ENCODE results near the gene MMGT1. TPM values are rescaled to one million over a fixed set of nuclear protein-coding genes. Genes with fewer than 3 reads are reported as not detected.

Gene MMGT1
- total and polyA plus RNA-seq, 2 experiments from 2014 or later: 24.7 to 28.6 TPM

DNA sequence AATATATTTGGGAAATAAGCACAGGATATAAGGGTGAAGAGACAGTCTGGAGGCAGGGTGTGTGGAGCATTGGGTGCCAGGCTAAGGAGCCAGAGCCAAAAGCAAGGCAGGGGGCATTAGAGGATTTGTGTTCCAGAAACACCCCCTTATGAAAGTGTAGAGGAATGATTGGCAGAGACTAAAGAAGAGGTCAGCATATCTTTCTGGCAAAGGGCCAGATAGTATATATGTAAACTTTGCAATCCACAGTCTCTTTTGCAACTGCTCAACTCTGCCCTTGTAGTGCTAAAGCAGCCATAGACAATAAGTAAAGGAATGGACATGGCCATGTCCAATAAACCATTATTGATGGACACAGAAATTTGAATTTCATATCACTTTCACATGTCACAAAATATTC is 7.9 kb upstream of the MMGT1 start:
- in situ Hi-C loops (cut with MboI): no loop called here
- DNase-seq: no peak
- H3K27me3 ChIP-seq (replicated peaks; ENCODE audit: insufficient read depth): no peaks in the 10 kb centered on the region
- H3K79me2 ChIP-seq (ENCODE audit: insufficient read depth): no peaks in the 10 kb centered on the region; the same call in 1 of the 2 replicates
- no peaks in the 10 kb centered on the region for H3K9me3 ChIP-seq (ENCODE audit: low read depth)
- no peak overlapping the region for H3K27ac ChIP-seq
- H3K36me3 ChIP-seq (ENCODE audit: low read depth): no peaks in the 10 kb centered on the region
- no peak overlapping the region for H3K4me3 ChIP-seq
- no peaks in the 10 kb centered on the region for H4K20me1 ChIP-seq (ENCODE audit: insufficient read depth)
- peaks cover 7% of the 10 kb centered on the region; the same call in 1 of the 2 replicates for H3K4me1 ChIP-seq (ENCODE audit: insufficient read depth)
- H3F3A ChIP-seq (ENCODE audit: insufficient read depth): no peaks in the 10 kb centered on the region
- H2AFZ ChIP-seq: no peak overlapping the region
- H3K9ac ChIP-seq: no peak overlapping the region
- H3K9me2 ChIP-seq (ENCODE audit: insufficient read depth): no peaks in the 10 kb centered on the region
- no peak overlapping the region for H3K4me2 ChIP-seq (ENCODE audit: unreplicated experiment)
- TF ChIP-seq EZH2 (IDR thresholded peaks at IDR 0.05; ENCODE audit: insufficient read depth, poor library complexity, severe bottlenecking) (no peak), EZH2phosphoT487 (IDR thresholded peaks at IDR 0.05; ENCODE audit: insufficient read depth, low read depth) (no peak)

DNA sequence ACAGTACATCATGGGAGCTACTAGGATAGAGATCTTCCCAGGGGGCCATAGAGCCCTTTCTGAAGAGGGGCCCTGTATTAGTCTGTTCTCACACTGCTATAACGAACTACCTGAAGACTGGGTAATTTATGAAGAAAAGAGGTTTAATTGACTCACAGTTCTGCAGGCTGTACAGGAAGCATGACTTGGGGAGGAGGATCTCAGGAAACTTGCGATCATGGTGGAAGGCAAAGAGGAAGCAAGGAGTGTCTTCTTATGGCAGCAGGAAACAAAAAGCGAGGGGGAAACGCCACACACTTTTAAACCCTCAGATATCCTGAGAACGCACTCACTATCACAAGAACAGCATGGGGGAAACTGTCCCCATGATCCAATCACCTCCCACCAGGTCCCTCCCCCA is 7.2 kb upstream of the MMGT1 start:
- Histone ChIP-seq H3K4me3 (no peak overlapping the region), H3K79me2 (ENCODE audit: insufficient read depth) (no peaks in the 10 kb centered on the region; the same call in 1 of the 2 replicates), H3K4me2 (ENCODE audit: unreplicated experiment) (no peak overlapping the region), H3K27me3 (replicated peaks; ENCODE audit: insufficient read depth) (no peaks in the 10 kb centered on the region), H3K9me3 (ENCODE audit: low read depth) (no peaks in the 10 kb centered on the region), H2AFZ (no peak overlapping the region), H3F3A (ENCODE audit: insufficient read depth) (no peaks in the 10 kb centered on the region), H4K20me1 (ENCODE audit: insufficient read depth) (no peaks in the 10 kb centered on the region), H3K4me1 (ENCODE audit: insufficient read depth) (peaks cover 5% of the 10 kb centered on the region; the same call in 1 of the 2 replicates), H3K36me3 (ENCODE audit: low read depth) (no peaks in the 10 kb centered on the region), H3K9me2 (ENCODE audit: insufficient read depth) (no peaks in the 10 kb centered on the region), H3K27ac (no peak overlapping the region), H3K9ac (no peak overlapping the region)
- WGBS, 2 experiments (ENCODE audit: low coverage in 1 of 2, low lambda C conversion rate in 2 of 2, missing lambda C conversion rate in 2 of 2): 70 to 80% methylated on average over 5 of the region's 5 CpGs
- no peak for DNase-seq
- TF ChIP-seq EZH2 (IDR thresholded peaks at IDR 0.05; ENCODE audit: insufficient read depth, poor library complexity, severe bottlenecking) (no peak), EZH2phosphoT487 (IDR thresholded peaks at IDR 0.05; ENCODE audit: insufficient read depth, low read depth) (no peak)
- in situ Hi-C loops (cut with MboI): no loop called here

DNA sequence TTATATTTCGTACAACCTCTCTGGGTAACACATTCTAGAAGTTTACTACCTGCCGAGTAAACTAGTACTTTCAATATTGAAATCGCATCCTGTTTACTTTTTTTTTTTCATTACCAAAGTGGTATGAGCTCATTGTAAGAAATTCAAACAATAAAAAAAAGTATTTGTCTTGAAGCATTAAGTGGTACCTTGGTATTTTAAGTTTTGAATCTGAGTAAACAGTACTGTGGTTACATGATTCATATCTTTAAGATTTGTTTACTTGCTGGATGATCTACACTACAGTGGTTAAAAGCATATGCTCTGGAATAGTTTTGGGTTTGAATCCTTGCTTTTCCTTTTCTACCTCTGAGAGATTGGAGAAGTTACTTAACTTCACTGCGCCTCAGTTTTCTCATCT is 3.8 kb upstream of the MMGT1 start:
- in situ Hi-C loops (cut with MboI): no loop called here
- WGBS, 2 experiments (ENCODE audit: low coverage in 1 of 2, low lambda C conversion rate in 2 of 2, missing lambda C conversion rate in 2 of 2): 90 to 91% methylated on average over 4 of the region's 4 CpGs

DNA sequence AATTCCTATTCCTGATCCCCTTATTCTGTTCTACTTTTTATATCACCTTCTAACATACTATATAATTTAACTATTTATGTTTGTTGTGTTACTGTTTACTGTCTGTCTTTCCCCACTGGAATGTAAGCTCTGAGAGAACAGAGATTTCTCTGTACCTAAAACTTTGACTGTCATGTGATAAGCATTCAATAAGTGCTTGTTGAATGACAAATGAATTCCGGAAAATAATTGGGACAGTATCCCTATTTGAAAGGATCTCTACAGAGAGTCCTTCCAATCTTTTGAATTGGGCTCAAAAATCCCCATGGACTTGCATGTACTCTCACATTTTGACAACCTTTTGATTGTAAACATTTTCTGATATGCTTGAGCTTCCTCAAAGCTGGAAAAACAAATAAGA is 1.6 kb upstream of the MMGT1 start:
- no peaks in the 10 kb centered on the region for H3K36me3 ChIP-seq (ENCODE audit: low read depth)
- no peaks in the 10 kb centered on the region for H3K27me3 ChIP-seq (replicated peaks; ENCODE audit: insufficient read depth)
- H3K79me2 ChIP-seq (ENCODE audit: insufficient read depth): peaks cover 28% of the 10 kb centered on the region
- H3K4me2 ChIP-seq (ENCODE audit: unreplicated experiment): no peak overlapping the region
- H3K27ac ChIP-seq: no peak overlapping the region
- in situ Hi-C loops (cut with MboI): no loop called here
- no peak for TF ChIP-seq EZH2 (IDR thresholded peaks at IDR 0.05; ENCODE audit: insufficient read depth, poor library complexity, severe bottlenecking)
- TF ChIP-seq EZH2phosphoT487 (IDR thresholded peaks at IDR 0.05; ENCODE audit: insufficient read depth, low read depth): no peak
- no peaks in the 10 kb centered on the region for H3K9me2 ChIP-seq (ENCODE audit: insufficient read depth)
- no peak for DNase-seq
- peaks cover 4% of the 10 kb centered on the region; the same call in 1 of the 2 replicates for H3K4me1 ChIP-seq (ENCODE audit: insufficient read depth)
- H3F3A ChIP-seq (ENCODE audit: insufficient read depth): 0 out of 2 replicates have a peak, but pooled peaks cover 8% of the 10 kb centered on the region
- no peaks in the 10 kb centered on the region for H4K20me1 ChIP-seq (ENCODE audit: insufficient read depth)
- H3K4me3 ChIP-seq: no peak overlapping the region
- no peaks in the 10 kb centered on the region for H3K9me3 ChIP-seq (ENCODE audit: low read depth)
- 100% methylated on average over 1 of the region's 1 CpG for WGBS, 2 experiments (ENCODE audit: low coverage in 1 of 2, low lambda C conversion rate in 2 of 2, missing lambda C conversion rate in 2 of 2)
- no peak overlapping the region for H3K9ac ChIP-seq
- H2AFZ ChIP-seq: no peak overlapping the region

More for the DNA sequence above, 3.8 kb upstream of the MMGT1 start:
- no peaks in the 10 kb centered on the region for H4K20me1 ChIP-seq (ENCODE audit: insufficient read depth)
- H3K9me2 ChIP-seq (ENCODE audit: insufficient read depth): no peaks in the 10 kb centered on the region
- H2AFZ ChIP-seq: no peak overlapping the region
- H3K27me3 ChIP-seq (replicated peaks; ENCODE audit: insufficient read depth): no peaks in the 10 kb centered on the region
- no peak overlapping the region for H3K4me2 ChIP-seq (ENCODE audit: unreplicated experiment)
- H3K9ac ChIP-seq: no peak overlapping the region
- no peaks in the 10 kb centered on the region for H3K4me1 ChIP-seq (ENCODE audit: insufficient read depth)
- DNase-seq: peak; percentile 48
- TF ChIP-seq EZH2 (IDR thresholded peaks at IDR 0.05; ENCODE audit: insufficient read depth, poor library complexity, severe bottlenecking) (no peak), EZH2phosphoT487 (IDR thresholded peaks at IDR 0.05; ENCODE audit: insufficient read depth, low read depth) (no peak)
- no peak overlapping the region for H3K4me3 ChIP-seq
- 0 out of 2 replicates have a peak, but pooled peaks cover 8% of the 10 kb centered on the region for H3F3A ChIP-seq (ENCODE audit: insufficient read depth)
- no peaks in the 10 kb centered on the region for H3K9me3 ChIP-seq (ENCODE audit: low read depth)
- peaks cover 6% of the 10 kb centered on the region for H3K79me2 ChIP-seq (ENCODE audit: insufficient read depth)
- H3K27ac ChIP-seq: no peak overlapping the region
- no peaks in the 10 kb centered on the region for H3K36me3 ChIP-seq (ENCODE audit: low read depth)

Measured in GM23248 (cell line).